Activated T-helper 9 cell treated with anti-CD3 and anti-CD28 coated beads, Interleukin-2, amount 50 U/mL, for 16 hours (primary cell): ENCODE results near the gene PODXL2.

ENCODE experiments used
- DNase-seq: peaks from one replicate; pipeline ENCODE4 v3.0.0-alpha.2; 2020; ENCODE audit warnings: low read depth

Gene PODXL2

DNA sequence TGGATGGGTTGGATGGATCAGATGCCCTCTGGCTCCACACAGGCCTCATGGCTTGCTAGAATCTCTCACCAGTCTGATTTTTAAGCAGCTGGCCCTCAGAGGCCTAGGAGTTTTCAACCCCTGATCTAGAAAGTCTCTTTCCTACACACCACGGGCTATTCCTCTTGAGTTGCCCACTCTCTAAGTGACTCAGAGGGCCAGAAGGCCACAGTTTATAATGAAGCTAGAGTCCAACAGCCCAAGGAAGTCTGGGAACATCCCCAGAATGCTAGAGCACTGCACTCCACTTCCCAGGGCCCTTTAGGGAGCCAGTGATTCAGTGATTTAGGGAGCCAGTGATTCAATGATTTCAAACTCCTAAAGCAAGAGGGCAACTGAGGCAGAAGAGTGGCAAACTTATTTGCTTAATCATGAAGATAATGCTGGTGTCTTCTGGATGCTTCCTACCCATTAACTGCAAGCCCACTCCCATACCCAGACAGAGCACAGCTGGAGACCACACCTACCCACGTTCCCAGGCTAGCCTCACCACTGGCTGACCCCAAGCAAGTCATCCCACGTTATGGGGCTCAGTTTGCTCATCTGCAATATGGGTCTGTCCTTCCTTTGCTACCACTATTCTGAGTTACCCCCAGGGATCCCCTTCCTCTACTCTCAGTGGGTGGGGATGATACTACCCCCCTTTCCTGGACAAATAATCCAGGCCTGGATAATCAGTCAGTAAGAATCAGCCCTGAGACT lies 80.5 kb downstream of the PODXL2 start:
- no peak for DNase-seq

DNA sequence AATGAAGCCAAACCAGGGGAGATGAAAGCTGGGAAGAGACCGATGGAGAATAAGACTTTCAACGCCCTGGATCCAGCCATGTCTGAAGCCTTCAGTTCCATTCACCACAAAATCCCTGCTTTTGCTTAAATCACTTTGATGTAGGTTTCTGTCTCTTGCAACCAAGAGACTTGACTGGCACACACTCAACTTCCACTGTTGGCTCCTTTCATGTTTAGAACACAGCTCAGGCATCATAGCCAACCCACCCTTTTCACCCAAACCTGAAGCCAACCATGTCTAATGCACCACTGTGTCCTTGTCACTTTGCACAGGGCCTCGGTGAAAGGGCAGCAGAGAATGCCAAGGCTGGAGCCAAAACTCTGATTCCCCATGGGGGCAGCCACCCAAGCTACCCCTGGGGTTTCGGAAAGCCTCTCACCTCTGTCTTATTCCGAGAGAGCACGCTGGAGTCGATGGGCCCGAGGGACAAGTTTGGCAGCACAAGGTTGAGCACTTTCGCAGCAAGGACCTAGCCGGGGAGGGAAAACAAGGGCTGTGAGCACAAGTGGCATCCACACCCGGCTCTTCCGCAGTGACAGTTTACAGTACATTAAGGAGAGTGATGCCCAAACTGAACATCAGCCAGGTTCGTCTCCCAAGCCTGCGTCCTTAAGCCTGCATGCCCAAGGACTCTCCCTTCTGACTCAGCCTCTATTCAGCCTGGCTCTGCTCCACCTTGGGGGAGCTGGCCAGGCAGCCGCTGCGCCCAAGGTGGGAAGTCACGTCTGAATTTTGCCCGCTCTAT lies 81.4 kb downstream of the PODXL2 start:
- no peak for DNase-seq

DNA sequence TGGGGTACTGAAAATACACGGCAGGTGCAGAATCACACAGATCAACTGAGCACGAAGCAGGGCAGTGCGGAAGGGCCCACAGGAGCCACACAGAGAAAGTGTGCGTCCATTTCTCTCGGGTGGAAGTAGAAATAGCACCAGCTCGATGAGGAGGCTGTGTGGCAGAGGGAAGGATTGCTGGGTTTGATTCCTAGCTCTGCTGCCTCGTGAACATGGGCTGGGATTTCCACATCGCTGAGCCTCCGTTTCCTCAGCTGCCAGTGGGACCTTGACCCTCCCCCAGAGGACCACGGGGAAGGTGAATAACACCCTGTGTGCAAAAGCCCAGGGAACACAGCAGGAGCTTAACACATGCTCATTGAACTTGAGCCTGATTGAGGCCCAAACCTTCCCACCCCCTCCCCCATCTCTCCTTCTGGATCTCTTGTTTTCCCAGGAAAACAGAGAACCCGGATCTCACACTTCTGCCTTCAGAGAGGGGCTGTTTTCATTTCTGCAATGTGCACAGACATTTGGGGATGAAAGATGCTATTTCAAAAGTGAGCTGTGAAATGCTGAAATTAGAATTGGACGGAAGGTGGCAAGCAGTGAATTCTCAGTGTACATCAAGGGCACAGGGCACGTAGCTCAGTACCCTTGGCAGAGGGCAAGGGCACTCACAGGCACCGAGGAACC lies 82.2 kb downstream of the PODXL2 start:
- DNase-seq = no peak

DNA sequence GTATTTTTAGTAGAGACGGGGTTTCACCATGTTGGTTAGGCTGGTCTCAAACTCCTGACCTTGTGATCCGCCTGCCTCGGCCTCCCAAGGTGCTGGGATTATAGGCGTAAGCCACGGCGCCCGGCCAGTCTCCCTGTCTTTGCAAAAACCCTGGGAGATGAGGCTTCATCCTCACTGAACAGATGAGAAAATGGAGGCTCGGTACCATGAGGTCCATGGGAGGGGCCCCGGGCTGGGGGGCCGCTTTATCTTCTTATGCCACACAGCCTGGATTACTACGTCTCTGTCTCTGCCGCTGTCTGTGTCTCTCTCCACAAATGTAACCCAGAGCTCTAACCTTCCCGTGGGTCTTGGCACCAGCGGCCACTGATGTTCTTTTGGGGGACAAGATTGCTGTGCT lies 82.9 kb downstream of the PODXL2 start:
- DNase-seq = no peak

DNA sequence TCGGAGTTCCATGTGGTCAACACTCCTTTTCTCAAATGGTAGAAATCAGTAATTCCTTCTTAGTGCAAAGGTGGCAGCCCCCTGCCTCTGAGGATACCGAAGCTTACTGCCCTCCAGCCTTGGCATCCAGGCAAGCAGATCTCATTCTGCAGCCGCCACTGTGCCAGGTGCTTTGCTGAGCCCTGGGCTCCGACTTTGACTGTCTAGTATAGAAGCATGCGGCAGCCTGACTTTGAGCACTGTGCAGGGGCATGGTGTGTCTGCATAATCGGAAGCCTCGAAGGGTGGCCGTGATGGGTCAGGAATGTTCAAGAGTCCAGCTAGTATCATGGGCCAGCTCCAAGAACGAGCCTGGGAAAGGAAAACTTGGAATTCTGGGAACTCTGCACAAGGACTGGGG lies 83.5 kb downstream of the PODXL2 start:
- DNase-seq = no peak

DNA sequence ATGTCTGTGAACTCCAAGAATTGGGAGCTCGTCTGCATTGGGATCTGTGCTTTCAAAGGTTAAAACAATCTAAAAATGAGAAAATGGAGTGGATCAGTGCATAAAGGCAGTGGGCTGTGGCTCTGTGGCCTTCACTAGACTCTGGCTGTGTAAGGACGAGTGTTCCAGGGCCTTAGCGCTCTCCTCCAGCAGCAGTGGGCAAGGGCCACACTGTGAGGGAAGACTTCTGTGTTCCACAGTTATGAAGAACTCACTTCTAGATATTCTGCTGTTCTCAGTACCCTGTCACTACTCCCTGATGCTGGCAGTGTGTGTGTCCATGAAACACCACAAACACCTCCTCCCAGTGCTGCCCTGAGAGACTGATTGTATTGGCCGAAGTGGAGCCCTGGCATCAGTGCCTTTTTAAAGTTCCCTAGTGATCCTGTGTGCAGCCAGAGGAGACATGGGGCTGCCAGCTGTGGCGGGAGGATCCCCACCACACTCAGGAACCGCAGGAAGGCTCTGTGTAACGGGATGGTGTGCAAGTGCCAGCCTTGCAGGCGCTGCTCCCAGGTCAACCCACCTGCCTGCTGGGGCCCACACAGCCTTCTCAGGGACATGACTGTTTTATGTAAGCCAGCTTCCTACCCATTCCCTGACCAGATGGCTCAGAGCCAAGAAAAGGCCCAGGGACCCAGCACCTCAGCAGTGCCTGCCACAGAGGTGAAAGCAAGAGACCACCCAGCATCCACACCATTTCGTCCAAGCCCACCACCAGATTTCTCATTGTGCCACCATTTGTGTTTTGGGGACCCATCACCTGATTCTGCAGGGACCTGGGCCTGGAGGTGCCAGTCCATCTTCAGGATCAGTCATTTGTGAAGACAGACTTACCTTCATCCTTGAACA lies 84.1 kb downstream of the PODXL2 start:
- DNase-seq = no peak

DNA sequence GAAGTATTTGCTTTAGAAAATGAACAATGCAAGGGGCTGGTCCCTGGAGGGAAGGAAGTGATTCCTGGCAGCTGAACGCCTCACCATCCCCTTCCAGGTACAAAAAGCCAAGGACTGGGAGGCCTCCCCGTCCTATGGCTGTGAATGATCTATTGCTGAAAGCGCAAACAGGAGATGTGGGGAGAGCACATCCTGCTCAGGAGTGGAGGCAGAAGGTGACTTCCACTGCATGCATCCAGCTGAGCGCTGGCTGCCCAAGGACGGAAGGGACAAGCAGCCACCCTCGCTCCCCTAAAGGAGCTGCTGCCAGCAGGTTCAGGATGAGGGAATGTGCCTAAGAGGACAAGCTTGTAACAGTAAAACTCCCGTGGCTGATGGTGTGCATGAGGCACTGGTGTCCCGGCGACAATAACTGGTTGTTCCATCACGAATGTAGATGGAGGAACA lies 85.2 kb downstream of the PODXL2 start:
- DNase-seq = no peak

DNA sequence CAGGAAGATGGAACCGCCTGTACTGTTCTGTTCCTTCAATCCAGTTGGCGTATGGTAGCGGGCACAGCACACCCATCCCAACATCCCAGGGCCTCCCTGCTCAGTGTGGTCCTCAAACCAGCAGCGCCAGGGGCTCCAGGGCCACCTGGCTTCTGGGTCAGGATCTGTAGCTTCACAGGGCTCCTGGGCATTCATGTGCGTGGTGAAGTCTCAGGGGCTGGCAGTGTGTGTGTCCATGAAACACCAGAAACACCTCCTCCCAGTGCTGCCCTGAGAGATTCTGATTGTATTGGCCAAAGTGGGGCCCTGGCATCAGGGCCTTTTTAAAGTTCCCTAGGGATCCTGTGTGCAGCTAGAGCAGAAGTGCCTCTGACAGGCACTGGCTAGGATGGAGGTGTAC lies 85.9 kb downstream of the PODXL2 start:
- DNase-seq = no peak

DNA sequence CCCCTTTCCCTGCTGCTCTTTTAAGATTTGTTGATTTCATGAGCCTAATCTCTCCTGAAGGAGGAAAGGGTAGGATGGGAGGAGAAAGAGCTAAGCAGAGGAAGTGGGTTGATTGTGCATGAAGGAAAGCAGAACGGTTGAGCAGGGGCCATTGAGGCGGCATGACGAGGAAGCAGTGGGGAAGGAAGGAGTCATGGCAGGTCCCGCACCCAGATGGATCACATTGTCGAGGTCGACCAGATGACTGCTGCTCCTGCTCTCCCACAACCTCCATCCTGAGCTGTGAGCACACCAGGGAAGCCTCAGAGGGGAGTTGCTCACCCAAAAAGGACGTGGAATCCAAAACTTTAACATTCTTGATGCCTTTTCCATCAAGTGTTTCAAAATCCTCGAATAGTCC lies 86.5 kb downstream of the PODXL2 start:
- no peak for DNase-seq

DNA sequence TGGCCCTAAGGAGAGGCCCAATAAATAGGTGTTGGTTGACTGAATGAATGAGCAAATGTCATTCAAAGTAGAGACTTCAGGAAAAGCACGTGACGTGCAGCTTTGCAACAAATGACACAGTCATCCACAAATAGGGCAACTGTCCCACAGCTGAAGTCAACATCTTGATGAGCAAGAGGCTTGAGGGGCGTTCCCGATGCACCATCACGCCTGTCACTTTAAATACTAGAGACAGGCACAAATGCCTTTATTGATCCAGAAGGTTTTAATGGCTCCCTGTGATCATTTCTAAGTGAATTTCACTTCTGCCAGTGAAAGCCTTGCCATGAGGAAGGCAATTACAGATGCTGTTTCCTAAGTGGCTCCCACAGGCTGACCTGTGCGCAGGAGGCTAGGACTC lies 87.4 kb downstream of the PODXL2 start:
- DNase-seq = no peak

DNA sequence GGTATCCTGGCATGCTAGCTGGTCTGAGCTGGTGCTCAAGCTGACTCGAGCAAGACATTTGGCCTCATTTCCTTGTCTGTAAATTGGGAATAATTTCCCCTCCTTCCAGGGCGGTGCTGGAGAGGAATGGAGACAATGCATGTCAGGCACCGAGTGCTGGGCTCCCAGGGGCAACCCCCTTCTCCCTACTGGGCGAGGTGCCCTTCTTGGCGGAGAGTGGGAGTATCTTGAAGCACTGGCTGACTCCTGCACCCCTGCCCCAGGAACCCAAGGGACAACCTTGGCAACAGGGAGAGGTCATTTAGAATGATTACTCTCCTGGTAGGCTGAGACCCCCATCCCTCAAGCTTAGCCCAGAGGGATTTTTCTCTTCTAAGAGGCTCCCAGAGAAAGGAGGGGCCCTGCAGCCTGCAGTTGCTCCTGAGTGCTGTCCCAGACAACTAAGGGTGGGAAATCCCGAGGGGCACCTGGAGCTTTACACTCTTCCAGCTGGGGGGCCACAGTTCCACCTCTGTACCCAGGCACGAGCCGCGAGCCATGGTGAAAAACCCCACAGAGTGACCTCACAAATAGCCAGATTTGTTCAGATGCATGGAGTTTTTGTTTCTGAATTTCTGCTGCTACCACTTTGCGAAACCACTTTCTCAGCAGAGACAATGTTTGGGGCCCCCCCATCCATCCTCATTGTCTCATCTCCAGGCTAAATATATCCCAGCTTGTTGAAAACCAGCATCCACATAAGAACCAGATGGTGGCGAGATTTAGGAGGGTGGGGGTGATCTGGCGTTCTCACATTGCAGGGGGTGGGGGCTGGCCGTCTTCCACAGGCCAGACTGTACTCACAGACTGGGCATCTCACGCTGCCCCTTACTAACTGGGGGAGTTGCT lies 88.6 kb downstream of the PODXL2 start:
- no peak for DNase-seq

DNA sequence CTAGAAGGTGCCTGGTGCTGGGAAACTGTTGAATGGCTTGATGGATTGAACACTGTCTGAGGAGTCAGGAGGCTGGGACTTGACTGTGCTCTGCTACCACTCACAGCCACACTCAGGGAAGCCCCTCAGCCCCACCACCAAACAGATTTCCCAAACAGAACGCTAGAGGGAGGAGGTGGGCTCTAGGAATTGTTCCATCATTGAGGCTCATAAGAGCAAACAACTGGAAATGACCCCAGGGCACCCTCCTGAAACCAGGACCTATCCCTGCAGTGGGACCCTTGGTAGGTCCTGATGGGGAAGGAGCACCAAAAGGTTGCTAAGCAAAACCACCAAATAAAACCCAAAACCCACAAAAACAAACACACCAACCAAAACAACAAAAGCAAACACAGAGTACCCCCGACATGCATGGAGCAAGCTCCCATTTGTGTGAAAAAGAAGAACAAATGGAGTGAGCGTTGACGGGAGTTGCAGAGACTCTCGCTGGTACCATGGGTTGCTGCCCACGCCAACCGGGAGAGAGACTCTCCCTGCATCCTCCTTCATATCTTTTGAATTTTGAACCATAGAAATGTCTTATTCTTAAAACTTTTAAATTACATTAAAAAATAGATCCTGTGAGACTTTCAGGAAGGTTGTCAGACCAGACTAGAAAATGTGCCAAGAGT lies 89.4 kb downstream of the PODXL2 start:
- DNase-seq = no peak

DNA sequence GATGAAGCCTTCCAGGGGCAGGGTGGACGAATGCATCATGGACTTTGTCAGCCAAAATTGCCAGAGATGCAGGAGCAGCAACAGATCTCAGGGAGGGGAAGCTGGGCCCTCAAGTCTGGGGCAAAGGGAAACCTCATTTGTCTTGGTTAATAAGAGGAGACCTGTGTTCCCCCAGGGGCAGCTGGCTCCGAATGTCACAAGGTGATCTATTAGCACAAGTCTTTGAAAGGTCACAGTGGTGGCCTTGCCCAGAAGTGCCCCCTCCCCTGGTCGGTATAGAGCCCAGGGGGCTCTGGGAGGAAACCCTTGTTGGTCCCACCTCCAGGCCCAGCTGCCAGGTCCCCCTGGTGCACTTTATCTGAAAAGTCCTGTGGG lies 89.9 kb downstream of the PODXL2 start:
- DNase-seq = no peak

DNA sequence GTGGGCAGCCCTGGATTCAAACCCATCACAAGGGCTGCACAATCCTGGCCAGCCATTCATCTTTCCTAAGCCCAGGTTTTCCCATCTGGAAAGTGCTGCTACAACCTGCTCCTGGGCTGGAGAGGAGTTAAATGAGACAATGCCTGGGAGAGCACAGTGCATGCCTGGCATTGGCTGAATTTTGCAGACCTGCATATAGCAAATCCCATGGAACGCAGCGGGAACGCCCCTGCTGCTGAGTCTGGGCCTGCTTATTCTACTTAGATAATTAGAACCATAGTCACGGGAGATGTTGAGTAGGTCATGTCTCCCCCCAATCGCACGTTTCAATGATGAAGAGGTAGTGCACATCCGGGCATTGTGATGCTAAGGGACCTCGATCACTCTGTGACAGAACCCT lies 90.4 kb downstream of the PODXL2 start:
- DNase-seq = no peak

DNA sequence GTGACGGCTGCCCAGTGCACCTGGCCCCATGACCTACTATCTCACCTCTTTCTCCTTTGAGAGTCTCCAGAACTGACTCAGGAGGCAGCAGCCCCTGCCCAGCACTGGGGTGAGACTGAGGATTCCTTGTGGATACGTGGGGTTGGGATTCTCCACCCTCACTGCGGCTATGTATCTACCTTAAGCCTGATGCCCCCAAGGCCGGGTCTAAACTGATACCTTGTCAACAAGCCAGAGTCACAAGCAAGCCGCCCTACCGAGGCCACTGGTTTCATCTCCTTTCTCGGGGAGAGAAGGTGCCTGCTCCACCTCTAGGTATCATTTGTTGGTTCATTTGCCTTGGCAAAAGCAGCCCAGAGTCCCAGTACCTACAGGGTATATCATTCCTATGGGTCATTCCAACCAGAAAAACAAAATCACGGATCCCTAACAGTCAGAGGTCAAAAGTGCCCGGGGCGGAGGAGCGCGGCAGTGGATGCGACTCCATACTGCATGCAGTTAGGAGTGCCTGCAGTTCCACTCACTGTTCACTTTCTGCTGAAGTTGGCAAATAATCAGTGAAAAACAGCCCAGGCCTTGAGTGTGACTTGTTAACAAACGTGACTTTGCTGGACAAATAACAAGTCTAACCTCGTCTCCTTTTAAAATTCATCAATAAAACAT lies 91.3 kb downstream of the PODXL2 start:
- DNase-seq = no peak

DNA sequence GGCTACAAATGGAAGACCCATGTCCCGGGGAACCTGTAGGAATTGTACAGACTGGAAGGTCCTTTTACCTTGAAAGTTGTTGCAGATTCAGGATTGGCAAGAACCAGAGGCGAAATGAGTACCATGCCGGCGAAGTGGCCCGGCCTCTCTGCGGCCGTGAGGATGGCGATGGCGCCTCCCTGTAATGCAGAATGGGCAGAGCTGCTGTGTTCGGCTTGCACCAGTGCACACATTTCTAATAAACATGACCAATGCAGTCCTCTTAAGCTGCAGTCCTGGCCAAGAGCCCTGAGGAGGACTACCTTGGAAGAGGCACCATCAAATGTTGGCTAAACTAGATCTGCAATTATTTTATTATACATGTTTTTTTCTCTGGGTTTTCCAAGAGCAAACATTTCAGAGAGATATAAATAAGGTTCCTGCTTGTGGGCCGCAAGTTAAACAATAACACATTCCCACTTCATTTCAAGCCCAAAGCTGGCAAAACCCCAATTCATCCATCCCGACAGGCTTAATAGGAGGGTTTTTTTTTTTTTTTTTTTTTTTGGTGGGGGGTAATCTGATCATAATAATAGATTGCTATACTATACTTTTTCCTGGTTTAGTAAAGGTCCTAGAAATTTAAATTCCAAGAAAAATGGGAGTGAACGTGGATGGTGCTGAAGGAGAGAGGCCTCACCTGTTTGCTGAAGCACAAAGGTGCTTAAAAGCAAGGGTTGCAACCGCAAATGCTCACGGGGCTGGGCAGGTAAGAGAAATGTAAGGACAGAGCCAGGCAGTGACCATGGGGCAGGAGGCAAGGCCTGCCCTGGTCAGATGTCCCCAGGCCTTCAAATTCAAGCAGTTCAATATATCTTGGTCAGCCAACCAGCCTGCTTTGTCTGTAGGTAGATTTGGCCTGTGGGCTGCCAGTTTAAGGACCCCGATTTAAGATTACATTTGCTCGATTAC lies 92.3 kb downstream of the PODXL2 start:
- no peak for DNase-seq

DNA sequence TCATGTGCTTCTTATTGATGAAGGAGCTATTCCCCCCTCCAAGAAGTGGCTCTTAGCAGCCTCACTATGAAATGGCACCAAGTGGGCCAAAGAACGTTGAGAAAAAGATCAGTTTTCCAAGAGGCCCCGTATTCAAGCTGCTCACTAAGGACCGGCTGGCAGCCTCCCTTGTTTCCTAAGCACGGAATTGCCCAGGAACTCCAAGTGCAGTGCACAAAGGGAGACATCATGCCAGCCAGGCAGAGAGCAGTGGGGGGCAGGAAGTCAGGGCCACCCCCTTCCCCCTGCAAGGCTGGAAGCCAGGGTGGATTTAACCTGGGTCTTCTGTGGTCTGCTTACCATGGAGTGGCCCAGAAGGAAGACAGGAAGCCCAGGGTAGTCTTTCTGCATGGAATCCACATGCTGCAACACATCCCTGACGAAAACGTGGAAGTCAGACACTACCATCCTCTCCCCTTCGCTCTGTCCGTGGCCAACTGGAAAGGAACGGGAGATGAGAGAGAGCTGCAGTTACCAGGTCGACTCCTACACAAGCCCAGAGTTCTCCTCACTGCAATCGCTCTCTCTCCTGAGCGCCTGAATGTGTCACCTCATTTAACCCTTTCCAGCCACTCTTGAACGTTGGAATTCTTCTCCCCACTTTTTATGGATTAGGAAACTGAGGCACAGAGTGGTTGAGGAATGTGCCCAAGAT lies 93.3 kb downstream of the PODXL2 start:
- no peak for DNase-seq
